GM18499 (cell line): ENCODE measurements around the gene PLA2G4D.

Source experiments
- ATAC-seq: cut with Tn5 transposase; IDR thresholded peaks from one replicate; pipeline ENCODE4 v1.9.1; 2021; ENCODE audit warnings: moderate number of reproducible peaks; ENCODE audit not compliant: insufficient read depth, unreplicated experiment

PLA2G4D gene

GRCh38 chr15:42032376-42033213 is 61.8 kb downstream of the PLA2G4D start:
- no peak for ATAC-seq

- no peak for ATAC-seq
These were observed 63.0 kb downstream of the PLA2G4D start for GRCh38 chr15:42031198-42031915.

- ATAC-seq: no peak
These were observed 66.8 kb downstream of the PLA2G4D start for GRCh38 chr15:42027521-42027920.

GRCh38 chr15:42024303-42024702 is 70.1 kb downstream of the PLA2G4D start:
- ATAC-seq: no peak

GRCh38 chr15:42021593-42021992 is 72.8 kb downstream of the PLA2G4D start:
- no peak for ATAC-seq

GRCh38 chr15:42020713-42021273 is 73.6 kb downstream of the PLA2G4D start, which contains the start of gene PLA2G4E:
TSS of gene PLA2G4E (minus strand) at chr15:42021042. CDS start at chr15:42021030, 12 bp downstream.
- no peak for ATAC-seq

- ATAC-seq: no peak
These were observed 75.8 kb downstream of the PLA2G4D start for GRCh38 chr15:42018306-42019224.
